Anterior cingulate cortex (tissue), 58 donors: ENCODE results near the gene KBTBD8.
A peak's percentile ranks its signal among the peaks of the same experiment; 100 is the strongest.

Experiments
- DNase-seq, 58 donors: peaks; one replicate each; lab custom pipeline; 2025; lab: John Stamatoyannopoulos, UW

The KBTBD8 gene

DNA sequence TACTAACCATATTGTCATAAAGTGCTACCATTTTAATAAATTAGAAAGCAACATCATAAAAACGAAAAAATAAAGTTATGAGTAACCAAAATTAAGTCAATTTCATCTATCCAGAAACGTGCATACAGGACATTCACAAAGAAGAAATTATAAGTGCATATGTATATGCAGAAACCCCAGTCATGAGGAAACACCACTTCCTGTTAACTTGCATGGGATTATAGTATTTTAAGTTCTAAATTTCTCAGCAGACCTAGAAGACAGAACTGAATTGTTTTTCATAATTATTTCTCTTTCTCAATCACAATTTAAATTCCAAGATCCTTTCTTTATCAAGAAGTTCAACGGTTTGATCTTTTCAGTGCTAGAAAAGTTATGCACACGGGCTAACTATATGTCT lies 1.4 kb upstream of the KBTBD8 start:
- no peak for DNase-seq

DNA sequence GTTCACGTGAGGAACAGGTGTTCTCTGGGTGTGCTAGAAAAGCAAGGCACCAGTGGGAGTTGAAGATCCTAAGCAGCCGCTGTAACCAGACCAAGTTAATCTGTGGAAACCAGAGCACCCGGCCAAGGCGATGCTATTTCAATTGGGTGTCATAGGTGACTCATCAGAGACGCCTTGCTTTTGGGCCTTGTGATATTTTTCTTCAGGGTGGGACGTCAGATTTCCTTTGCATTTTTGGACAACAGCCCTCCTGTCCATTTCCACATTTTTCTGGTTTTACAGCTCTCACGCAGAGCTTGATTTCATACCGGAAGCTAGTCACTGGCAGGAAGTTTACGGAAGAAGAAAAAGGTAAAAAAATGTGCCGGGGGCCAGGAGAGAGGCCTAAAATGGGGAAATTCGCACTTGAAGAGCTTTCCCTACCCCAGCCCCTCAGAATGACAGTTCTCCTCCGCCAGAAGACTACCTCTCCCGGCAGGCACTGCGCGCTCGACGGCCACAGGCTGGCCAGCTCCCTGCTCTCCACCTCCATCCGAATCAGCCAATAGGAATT lies 471 bp upstream of the KBTBD8 start:
- peak in 13 of 58 donors; percentile 0 to 50 (median 33) for DNase-seq

DNA sequence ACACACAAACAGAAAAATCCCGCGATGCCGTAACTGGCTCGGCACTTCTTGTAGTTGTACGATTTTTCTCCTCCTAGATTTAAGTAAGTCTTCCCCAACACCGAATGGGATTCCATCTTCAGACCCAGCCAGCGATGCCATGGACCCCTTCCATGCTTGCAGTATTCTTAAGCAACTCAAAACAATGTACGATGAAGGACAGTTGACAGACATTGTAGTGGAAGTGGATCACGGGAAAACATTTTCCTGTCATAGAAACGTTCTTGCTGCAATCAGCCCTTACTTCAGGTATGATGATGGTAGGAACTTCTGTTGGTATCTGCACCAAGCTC lies 763 bp downstream of the KBTBD8 start:
- peak in 4 of 58 donors; percentile 4 to 57 (median 28) for DNase-seq

DNA sequence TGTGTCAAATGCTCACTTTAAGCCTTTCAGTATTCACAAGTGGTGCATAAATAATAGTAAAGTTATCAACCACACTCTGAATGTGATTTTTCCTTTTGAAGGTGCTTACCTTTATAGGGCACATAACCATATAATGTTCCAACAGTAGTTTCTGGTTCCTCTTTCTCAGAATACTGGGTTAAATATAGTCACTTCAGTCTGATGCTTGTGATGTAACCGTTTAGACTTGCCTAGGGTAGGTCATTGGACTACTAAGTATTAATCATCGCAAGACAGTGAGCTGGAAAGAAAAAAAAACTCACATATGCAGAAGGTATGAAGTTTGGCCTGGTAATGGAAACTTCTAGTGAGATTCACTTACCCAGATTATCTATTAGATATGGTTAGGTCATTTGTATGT lies 1.9 kb downstream of the KBTBD8 start:
- no peak for DNase-seq

DNA sequence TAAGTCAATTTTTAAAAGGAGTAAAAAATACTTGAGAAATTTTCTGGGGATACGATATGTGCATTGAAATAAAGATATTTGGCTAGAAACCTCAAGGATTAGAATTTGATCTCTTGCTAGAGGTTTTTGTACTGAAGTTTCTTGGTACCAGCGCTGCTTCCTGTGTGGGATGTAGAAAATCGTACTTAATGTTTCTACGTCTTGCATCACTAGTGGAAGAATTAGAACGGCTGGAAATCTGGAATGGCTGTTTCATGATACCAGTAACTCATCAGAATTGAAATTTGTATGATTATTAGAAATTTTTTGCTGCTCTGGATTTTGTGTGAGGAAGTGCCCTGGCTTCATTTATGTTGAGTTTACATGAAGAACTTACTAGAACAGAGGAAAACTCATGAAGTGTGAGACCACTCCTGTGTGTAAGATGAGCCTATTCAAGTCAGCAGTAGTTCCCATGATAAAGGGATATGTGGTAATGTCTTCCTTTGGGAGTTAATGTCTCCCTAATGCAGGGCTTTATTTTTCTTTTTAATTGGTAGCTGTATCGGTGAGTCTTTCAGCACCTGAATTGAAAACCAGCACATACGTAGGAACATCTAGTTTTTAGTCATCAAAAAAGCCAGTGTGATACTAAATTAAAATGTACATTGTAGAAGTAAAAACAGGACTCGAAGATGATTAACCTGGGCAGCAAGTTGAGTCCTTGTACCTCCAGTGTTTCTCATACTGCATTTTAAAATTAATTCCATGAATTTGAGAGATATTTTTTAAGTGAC lies 3.2 kb downstream of the KBTBD8 start:
- no peak for DNase-seq

DNA sequence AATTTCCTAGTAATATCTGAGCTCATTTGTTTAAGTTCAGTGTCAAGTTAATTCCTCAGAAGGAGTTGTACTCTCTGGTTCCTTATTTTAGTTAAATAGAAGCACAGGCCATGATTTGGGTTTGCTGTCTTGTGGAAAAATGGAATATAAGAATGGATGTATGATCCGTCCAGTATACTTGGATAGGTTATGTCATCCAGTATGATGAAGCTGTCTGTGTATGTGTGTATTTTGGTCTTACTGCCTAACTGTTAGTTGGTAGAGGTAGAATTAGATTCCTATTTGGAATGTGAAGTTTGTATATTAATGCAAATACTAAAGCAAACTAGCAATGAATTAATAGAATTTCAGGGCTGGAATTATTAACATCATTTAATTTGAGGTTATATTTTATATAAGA lies 7.9 kb downstream of the KBTBD8 start:
- no peak for DNase-seq

DNA sequence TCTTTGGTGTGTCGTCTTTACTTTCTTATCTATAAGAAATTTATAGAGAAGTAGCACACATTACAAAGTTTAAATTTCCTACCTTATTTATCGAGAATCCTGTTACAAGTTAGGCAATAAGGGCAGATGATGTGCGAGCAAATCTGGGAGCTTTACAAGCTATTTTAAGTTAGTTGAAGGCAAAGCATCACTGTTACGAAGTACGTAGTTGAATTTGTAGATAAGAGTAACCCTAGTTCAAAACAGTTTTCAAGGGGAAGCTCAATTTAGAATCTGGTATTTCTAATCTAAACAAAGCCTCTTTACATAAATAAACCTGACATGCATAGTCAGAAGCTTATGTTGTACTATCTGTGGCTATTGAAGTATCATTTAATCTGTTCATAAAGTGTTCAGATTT lies 8.4 kb downstream of the KBTBD8 start:
- DNase-seq, result no peak

DNA sequence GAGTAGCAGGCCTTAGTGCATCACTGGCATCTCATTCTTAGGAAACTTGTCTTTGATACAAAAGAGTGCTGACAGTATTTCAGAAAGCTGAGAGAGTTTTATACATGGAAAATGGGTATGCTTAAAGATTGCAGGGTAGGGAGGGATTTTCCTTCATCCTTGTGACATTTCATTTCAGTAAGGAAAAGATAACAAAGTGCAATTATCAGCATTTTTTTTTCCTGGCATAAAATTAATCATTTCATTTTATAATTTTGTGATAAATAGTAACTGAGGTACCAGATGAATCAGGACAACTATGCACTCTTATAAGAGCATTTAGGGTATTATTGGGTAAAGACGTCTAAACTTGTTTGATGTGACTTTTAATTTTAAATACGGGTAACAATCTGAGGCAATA lies 10.3 kb downstream of the KBTBD8 start:
- DNase-seq, result no peak

DNA sequence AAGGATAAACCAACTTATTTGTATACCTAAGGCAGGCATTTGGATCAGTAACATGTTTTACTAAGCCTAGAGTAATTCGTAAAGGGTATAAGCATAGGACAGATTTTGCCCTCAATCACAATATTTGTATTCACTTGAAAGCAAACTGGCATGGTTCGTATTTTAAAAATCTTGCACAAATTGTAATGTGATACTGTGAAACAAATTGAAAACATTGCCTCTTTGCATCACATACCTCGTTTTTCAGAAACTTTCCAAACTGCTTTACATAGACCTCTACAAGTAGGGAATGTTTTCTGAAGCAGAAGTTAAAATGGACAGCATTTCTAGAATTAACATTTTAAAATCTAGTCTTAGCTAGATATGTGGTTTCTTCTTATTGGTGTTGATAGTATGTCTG lies 11.6 kb downstream of the KBTBD8 start:
- DNase-seq, result no peak

DNA sequence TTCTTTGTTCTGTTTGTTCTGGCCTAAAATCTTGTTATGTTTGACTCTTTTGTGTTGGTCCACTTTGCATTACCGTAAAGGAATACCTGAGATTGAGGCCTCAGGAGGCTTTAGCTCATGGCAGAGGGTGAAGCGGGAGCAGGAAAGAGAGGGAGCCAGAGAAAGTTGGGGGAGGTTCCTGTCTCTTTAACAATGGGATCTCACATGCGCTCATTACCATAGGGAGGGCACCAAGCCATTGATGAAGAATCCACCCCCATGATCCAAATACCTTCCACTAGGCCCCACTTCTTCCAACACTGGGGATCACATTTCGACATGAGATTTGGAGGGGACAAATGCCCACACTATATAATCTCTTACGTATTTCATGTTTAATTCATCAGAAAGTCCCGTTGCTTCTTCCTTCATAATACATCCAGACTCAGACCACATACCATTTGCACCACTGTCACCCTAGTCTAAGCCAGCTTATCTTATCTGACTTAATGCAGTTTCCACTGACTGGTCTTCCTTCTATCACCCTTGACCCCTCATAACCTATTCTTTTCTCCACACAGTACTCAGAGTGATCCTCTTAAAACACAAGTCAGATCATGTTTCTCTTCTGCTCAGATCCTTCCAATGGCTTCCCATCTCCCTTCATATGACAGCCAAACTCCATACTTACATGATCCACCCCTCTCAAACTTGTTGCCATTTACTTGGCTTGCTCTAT lies 13.5 kb downstream of the KBTBD8 start:
- DNase-seq, result no peak

DNA sequence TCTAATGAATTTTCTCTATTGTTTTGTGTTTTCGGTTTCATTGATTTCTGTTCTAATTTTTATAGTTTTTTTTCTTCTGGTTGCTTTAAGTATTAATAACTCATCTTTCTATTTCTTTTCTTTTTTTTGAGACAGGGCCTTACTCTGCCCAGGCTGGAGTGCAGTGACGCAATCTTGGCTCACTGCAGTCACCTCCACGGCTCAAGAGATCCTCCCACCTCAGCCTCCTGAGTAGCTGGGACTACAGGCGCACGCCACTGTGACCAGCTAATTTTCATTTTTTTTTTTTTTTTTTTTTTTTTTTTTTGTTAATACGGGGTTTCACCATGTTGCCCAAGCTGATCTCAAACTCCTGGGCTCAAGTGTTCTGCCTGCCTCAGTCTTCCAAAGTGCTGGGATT lies 14.5 kb downstream of the KBTBD8 start:
- no peak for DNase-seq

DNA sequence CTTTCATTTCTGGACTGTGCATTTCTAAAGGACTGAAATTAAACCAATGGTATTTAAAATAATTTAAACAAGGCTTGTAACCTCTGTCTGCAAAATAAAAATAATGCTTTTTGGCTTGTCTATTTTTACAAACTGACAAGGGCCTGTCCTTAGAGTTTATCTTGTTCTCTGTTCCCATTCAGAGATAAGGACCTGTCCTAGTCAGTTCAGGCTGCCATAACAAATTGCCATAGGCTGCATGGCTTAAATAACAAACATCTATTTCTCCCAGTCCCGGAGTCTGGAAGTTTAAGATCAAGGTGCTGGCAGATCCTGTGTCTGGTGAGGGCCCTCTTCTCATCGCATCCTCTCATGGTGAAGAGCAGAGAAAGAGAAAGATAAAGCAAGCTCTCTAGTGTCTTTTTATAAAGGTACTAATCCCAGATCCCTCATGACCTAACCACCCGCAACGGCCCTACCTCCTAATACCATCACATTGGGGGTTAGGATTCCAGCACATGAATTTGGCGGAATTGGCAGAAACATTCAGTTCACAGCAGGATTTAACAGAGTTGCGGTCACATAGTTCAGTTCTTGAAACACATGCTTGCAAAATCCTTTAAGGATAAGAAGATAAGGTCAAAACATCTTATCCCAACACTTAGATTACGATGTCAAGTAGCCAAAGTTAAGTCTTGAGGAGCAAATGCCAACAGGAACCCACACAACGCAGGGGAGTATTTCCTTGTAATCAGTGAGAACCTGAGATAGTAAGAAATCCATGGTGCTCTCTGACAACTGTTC lies 17.8 kb downstream of the KBTBD8 start:
- DNase-seq, result no peak

DNA sequence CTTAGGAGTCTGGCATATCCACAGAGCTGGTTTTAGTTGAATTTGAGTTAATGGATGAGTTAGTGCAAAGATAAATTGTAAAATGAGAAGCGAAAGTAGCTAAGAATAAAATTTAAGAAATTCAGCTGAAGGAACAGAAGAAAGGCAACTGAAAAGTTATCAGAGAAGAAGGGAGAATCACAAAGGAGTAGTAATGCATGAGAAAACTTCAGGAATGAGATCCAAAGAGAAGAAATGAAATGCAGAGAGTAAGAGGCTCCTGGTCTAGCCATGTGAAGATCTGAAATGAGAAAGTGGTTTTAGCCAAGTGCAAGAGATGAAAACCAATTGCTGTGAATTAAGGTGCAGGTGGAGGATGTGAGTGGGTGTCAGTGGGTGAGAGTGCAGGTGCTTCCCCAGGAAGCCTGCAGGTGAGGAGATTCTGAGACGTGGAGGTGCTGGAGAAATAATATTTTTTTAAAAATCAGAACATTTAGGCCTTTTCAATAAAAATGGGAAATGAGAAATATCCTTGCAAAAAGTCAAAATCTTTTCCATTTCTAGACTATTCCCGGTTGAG lies 18.5 kb downstream of the KBTBD8 start:
- no peak for DNase-seq

DNA sequence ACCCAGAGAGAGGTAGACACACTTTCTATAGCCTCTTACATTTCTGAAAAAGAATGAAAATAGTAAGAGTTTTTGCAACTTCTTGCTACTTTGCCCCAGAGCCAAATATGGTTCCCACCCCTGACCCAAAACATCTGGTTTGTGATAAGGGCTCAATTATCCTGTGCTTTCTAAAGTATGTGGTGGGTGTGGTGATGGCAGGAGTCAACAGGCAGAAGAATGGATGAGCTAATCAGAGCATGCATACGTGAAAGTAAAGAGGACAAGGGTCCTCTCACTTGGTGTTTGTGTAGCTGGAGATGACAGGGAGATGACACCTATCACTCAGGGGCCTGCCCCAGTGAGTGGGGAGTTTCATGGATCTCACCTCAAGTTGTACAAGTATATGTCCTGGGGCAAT lies 19.1 kb downstream of the KBTBD8 start:
- no peak for DNase-seq

DNA sequence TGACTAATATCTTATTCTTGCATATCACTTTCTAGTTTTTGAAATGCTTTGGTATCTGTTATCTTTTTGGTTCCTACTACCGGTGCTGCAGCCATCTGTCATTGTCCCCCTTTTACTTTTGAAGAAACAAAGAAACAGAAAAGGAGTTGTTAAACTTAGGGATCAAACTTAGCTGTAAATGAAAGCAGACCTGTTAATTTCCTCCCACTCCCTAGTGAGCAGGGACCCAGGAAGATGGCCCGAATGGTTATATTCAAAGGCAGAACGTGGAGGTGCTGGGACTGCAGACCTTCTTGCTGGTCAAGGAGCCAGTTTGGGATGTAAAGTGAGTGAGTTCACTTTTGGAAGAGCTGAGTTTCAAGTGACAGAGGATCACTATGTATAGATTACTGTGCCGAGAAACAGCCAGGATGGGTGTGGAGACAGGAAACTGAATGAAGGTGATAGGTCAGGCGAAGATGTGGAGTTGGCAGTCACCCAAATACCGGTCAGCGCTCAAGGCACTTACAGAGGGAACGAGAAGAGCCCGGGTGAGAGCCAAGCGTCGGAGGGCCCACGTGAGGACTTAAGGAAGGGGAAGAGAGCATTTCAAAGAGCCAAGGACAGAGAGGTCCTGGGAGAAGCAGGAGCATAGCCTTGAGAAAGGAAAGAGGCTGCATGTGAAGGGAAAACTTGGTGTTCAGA lies 20.1 kb downstream of the KBTBD8 start:
- no peak for DNase-seq

DNA sequence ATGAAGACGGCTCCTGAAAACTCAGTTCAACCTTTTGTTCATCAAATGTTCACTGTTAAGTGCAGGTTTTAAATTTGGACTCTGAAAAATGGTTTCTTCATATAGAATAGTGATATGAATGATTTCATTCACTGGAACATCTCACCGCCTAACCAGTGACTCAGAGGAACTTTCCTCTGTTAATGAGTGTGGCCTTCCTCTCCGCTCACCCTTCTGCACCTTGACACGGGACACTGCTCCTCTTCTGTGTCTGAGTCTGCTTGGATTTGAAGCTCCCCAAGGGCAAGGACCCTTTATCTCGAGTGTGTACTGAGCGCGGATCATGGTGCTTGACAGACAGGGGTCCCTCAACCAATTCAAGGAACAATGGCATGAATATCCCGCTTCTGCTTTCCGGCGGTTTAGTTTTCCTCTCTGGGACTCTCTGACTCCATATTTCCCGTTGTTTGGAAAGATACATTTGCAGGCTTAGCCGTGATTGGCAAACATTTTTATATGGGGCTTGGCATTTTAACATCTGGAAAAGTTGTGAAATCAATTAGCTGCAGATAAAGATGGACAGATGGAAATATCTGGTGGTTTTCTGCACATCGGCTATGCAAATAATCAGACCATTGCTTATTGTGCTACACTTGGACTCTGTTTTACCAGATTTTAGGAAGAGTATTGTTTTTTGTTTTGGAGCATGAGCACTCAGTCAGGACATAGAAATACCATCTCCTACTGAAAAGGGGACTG lies 20.9 kb downstream of the KBTBD8 start:
- no peak for DNase-seq

DNA sequence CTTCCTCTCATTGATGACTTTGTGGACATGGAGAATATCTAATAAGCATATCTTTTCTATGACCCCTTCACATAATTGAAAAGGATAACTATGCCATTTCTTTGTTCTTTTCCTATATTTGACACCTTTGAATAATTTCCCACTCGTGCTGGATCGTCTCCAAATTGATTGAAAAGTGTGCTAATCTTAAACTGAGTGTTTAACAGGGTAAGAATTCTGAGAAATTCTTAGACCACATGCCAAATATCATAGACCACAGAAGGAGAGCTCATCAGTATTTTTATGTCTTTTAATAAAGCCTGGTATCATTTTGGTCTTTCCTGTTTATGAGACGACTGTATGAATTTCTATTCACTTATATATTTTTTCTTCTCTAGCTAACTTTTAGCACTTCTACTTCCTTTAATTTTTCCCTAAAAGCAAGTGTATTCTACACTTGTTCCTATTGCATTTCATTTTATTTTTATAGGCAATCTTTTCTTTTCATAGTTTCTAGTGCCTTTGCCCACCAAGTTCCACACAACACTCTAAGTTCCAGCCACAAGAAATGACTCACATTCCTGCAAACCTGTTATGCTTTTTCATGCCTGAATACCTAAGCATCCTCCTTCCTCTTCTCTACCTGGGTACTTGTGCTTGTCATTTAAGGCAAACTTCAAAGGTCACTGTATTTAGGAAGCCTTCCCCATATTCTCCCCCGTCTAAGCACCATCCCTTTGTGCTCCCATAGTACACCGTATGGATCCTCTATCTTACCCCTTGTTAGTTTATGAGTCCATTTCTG lies 30.1 kb downstream of the KBTBD8 start:
- DNase-seq, result no peak

DNA sequence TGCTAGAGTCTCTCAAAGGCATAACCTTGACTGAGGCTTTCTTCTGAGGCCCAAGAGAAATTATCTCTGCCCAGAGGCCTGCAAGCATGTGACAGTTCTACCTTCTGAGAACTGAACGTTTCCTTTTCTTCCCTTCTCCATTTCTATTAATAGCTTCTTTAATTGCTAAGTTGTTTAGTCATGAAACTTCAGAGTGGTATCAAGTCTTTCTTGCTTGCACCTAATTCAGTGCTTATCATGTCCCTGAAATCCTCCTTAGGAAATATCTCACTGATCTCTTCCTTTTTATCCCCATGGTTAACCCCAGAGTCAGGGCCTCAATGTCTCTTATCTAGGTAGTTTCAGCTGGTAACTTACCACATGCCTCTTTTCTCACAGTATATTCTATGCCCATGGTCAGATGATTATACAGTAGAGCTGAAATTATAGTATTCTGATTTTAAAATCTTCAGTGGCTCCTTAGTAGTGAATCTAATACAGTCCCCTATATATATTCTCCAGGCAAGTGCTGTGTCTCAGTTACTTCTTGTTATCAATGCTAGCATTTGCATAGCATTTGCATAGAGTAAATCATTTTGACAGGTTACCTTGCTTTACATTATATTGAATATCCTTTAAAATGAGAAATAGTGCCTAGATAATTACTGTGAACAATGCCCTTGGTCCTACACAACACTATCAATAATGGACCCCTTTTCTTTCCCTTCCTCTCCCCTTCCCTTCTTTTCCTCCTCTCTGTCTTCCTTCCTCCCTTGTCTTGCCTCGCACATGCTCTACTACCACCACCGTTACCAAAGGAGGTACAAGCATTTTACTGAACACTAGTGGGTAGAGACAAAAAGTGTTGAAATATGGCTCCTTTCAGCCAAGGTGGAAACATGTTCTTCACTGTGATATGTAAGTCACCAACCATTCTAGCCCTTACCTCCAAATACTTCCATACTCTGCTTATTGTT lies 33.0 kb downstream of the KBTBD8 start:
- no peak for DNase-seq
